AG10803 (cell line): ENCODE data around the gene RGS4.

Source experiments
- DNase-seq: peaks from one replicate; pipeline ENCODE4 v3.0.0; 2010; ENCODE audit warnings: low read depth
- H3K4me3 ChIP-seq: 2 replicates; pipeline ENCODE4 v1.5.1; 2011; ENCODE audit warnings: mild to moderate bottlenecking, low read length, control low read depth
- CTCF ChIP-seq: conservative IDR thresholded peaks from 2 replicates; pipeline ENCODE4 v1.5.1; 2011; ENCODE audit warnings: mild to moderate bottlenecking, low read length, control low read depth, inconsistent platforms

Gene RGS4

GRCh38 chr1:163055005-163055404 is 14.2 kb upstream of the RGS4 start:
- TF ChIP-seq CTCF: no peak
- no peak for DNase-seq
- no peak overlapping the region for H3K4me3 ChIP-seq

GRCh38 chr1:163055531-163055930 is 13.6 kb upstream of the RGS4 start:
- no peak overlapping the region for H3K4me3 ChIP-seq
- no peak for DNase-seq
- TF ChIP-seq CTCF: no peak

- TF ChIP-seq CTCF: no peak
- DNase-seq: peak; percentile 55
- no peak overlapping the region for H3K4me3 ChIP-seq
These were observed 12.3 kb upstream of the RGS4 start for GRCh38 chr1:163056831-163057230.

GRCh38 chr1:163060343-163061007 is 8.7 kb upstream of the RGS4 start:
- DNase-seq: no peak
- no peak overlapping the region for H3K4me3 ChIP-seq
- TF ChIP-seq CTCF: no peak

- no peak overlapping the region for H3K4me3 ChIP-seq
- no peak for DNase-seq
- no peak for TF ChIP-seq CTCF
These were observed 6.0 kb upstream of the RGS4 start for GRCh38 chr1:163063143-163063542.

- DNase-seq: no peak
- TF ChIP-seq CTCF: no peak
- H3K4me3 ChIP-seq: no peak overlapping the region
These were observed 5.6 kb upstream of the RGS4 start for GRCh38 chr1:163063610-163064009.

- no peak for TF ChIP-seq CTCF
- DNase-seq: no peak
- no peak overlapping the region for H3K4me3 ChIP-seq
These were observed 3.0 kb upstream of the RGS4 start for GRCh38 chr1:163066168-163066567.
